ENCODE results near the gene GAS2L2.

DNA sequence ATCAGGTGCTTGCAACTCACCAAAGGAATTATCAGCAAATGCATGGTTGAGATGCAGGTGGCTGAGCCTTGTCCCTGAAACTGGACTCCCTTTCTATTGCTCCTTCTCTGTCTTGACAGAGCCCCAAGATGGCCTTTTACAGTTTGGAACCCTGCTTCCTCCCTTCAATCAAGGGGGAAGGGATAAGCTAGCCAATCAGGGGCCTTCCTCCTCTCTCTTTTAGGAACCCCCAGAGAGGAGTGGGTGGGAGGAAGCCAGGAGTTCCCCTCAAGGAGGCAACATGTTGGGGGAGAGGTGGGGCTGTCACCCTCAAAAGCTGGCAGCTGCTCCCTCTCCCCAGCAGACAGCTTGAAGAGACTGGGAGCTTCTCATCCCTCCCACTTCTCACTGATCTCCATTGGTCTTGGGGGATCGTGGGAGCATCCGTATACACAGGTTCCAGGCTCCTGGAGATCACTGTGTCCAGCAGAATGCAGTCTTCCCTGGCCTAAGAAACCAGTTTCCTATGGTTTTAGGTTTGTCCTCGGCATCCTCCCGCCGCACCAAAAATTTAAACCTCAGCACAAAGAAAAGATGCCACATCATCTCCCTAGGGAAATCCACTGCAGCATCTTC lies 14.4 kb downstream of the GAS2L2 start:
- TF ChIP-seq, protein P1, sequence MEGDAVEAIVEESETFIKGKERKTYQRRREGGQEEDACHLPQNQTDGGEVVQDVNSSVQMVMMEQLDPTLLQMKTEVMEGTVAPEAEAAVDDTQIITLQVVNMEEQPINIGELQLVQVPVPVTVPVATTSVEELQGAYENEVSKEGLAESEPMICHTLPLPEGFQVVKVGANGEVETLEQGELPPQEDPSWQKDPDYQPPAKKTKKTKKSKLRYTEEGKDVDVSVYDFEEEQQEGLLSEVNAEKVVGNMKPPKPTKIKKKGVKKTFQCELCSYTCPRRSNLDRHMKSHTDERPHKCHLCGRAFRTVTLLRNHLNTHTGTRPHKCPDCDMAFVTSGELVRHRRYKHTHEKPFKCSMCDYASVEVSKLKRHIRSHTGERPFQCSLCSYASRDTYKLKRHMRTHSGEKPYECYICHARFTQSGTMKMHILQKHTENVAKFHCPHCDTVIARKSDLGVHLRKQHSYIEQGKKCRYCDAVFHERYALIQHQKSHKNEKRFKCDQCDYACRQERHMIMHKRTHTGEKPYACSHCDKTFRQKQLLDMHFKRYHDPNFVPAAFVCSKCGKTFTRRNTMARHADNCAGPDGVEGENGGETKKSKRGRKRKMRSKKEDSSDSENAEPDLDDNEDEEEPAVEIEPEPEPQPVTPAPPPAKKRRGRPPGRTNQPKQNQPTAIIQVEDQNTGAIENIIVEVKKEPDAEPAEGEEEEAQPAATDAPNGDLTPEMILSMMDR (IDR thresholded peaks at IDR 0.05), result no peak
- TF ChIP-seq POLR2A (IDR thresholded peaks at IDR 0.05) (no peak), POLR2AphosphoS5 (IDR thresholded peaks at IDR 0.05) (no peak)

All from stomach (tissue), 4 donors.